K562 (cell line): ENCODE measurements around the gene SPATA45. TPM values are rescaled to one million over a fixed set of nuclear protein-coding genes. Genes with fewer than 3 reads are reported as not detected.

Experiments used
- CBX5 ChIP-seq: IDR thresholded peaks from 2 replicates; pipeline ENCODE4 v1.6.1; 2014; ENCODE audit warnings: low read depth, borderline replicate concordance
- GABPA ChIP-seq: fragments of 200-800 bp; sonication (Bioruptor generic); conservative IDR thresholded peaks from 2 replicates; pipeline ENCODE4 v1.6.1; 2016; ENCODE audit warnings: low read depth, missing genetic modification characterization, missing compliant biosample characterization
- HDGF ChIP-seq: fragments of 450-650 bp; IDR thresholded peaks from 2 replicates; pipeline ENCODE4 v1.6.1; 2016
- KDM2B ChIP-seq: fragments of 250-450 bp; sonication (Bioruptor Pico); IDR thresholded peaks from 2 replicates; pipeline ENCODE4 v1.8.0; 2021; ENCODE audit warnings: mild to moderate bottlenecking, moderate library complexity
- MAZ ChIP-seq, 2 experiments: fragments of 450-650 bp in 1 of 2; sonication (generic) in 1 of 2; formaldehyde crosslinking; IDR thresholded peaks in 1 of 2; conservative IDR thresholded peaks in 1 of 2; 2 replicates each; pipeline versions ENCODE4 v1.4.0 to v1.5.0; 2020; ENCODE audit warnings: mild to moderate bottlenecking in 1 of 2, missing genetic modification reagents in 1 of 2
- MIER1 ChIP-seq: fragments of 450-650 bp; IDR thresholded peaks from 2 replicates; pipeline ENCODE4 v1.6.1; 2016; ENCODE audit warnings: antibody characterized with exemption, mild to moderate bottlenecking, low read depth
- SMARCE1 ChIP-seq: fragments of 450-650 bp; IDR thresholded peaks from 2 replicates; pipeline ENCODE4 v1.7.1; 2016; ENCODE audit warnings: mild to moderate bottlenecking
- SOX6 ChIP-seq: fragments of 450-650 bp; IDR thresholded peaks from 2 replicates; pipeline ENCODE4 v1.6.1; 2014; ENCODE audit warnings: mild to moderate bottlenecking
- SPI1 ChIP-seq: IDR thresholded peaks from 2 replicates; pipeline ENCODE4 v1.6.1; 2011; ENCODE audit warnings: low read depth, low read length, control low read depth, borderline replicate concordance
- TBP ChIP-seq: optimal IDR thresholded peaks from 2 replicates; pipeline ENCODE3; 2011; ENCODE audit warnings: low read depth, low read length, improper control_type of control experiment
- ZEB2 ChIP-seq: fragments of 450-650 bp; IDR thresholded peaks from 2 replicates; pipeline ENCODE4 v1.6.1; 2016
- ZNF311 ChIP-seq: fragments of 250-450 bp; sonication (Bioruptor Pico); IDR thresholded peaks from 2 replicates; pipeline ENCODE4 v1.4.0; 2020; ENCODE audit warnings: mild to moderate bottlenecking, moderate library complexity
- ZNF717 ChIP-seq: fragments of 250-450 bp; sonication (Bioruptor Pico); IDR thresholded peaks from 2 replicates; pipeline ENCODE4 v1.5.0; 2021
- polyA plus RNA-seq, 8 experiments: library from polyadenylated mRNA; depleted of rRNA in 4 of 8; stranded (reverse) in 5 of 8; unstranded in 3 of 8; fragments of >200 nt; fragmentation: Nextera tagmentation in 2 of 8; fragmentation: Illumina TruSeq in 1 of 8; extraction: Ambion mirVana in 2 of 8; extraction: Trizol in 1 of 8; gene quantifications; 2 replicates each; pipeline versions ENCODE4 v1.2.1 to v1.2.3, GENCODE V29; 2011 to 2014; ENCODE audit warnings: inconsistent platforms in 1 of 8, missing spikeins in 1 of 8
- total RNA-seq, 7 experiments: library from RNA; depleted of rRNA in 6 of 7; stranded (reverse); fragments of >200 nt in 6 of 7; fragmentation: Illumina TruSeq in 2 of 7; extraction: Trizol in 2 of 7; gene quantifications; 2 replicates each; pipeline versions ENCODE4 v1.2.1 to v1.2.3, GENCODE V29; 2011 to 2021; ENCODE audit warnings: low replicate concordance in 1 of 7
- TF ChIP-seq, protein P1 (sequence below), 2 experiments: fragments of 450-650 bp in 1 of 2; sonication (generic) in 1 of 2; formaldehyde crosslinking in 1 of 2; IDR thresholded peaks; 2 replicates each; pipeline versions ENCODE4 v1.7.1 to v1.9.0; 2016 to 2022; ENCODE audit warnings: inconsistent platforms in 1 of 2, mild to moderate bottlenecking in 1 of 2, missing genetic modification reagents in 1 of 2
- TF ChIP-seq, protein P2 (sequence below): fragments of 450-650 bp; formaldehyde crosslinking; IDR thresholded peaks from 2 replicates; pipeline ENCODE4 v1.4.0; 2020; ENCODE audit warnings: mild to moderate bottlenecking
- TF ChIP-seq, protein P3 (sequence below), 2 experiments: fragments of 450-650 bp in 1 of 2; sonication (generic) in 1 of 2; formaldehyde crosslinking; conservative IDR thresholded peaks; 2 replicates each; pipeline versions ENCODE4 v1.4.0 to v1.8.1; 2020 to 2022; ENCODE audit warnings: mild to moderate bottlenecking in 1 of 2, missing genetic modification reagents in 1 of 2

SPATA45 gene
- total and polyA plus RNA-seq, 9 of the 15 experiments (the other 6 are each of a cell fraction or from before 2014, with no cell fraction given) = 0.18 TPM; not detected in 8

DNA sequence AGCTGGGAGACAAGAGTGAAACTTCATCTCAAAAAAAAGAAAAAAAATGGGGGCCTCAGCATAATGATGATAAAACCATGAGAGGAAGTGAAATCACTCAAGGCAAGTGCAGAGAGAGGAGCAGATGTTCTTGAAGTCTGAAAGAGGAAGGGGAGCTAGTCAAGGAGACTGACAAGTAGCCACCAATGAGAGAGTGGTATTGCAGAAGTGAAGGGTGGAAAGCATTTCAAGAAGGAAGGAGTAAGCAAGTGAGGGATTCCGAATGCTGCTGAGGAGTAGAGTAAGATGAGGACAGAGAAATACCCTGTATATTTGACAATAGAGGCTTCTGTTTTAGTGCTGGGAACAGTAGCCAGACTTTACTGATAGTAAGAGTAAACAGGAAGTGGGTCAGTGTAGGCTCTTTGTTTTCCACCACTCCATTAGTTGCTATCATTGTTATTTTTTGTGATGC, 52.9 kb downstream of the SPATA45 start (continued):
- TF ChIP-seq ZNF717 (CRISPR knock-in tag) (no peak), ZNF311 (CRISPR knock-in tag) (0 out of 2 replicates have a peak, but pooled peaks have one; percentile 48), KDM2B (CRISPR knock-in tag) (no peak), ZEB2 (0 out of 2 replicates have a peak, but pooled peaks have one; percentile 4), MIER1 (no peak), HDGF (0 out of 2 replicates have a peak, but pooled peaks have one; percentile 32), CBX5 (0 out of 2 replicates have a peak, but pooled peaks have one; percentile 17), MAZ (CRISPR knock-in tag; conservative IDR thresholded peaks at IDR 0.05 in 1 of 2, IDR thresholded peaks at IDR 0.05 in 1 of 2) (peak in 1 of 2 experiments; percentile 23; a peak in 1 of 4 replicates), TBP (no peak), SMARCE1 (0 out of 2 replicates have a peak, but pooled peaks have one; percentile 29), SOX6 (peak; percentile 79; the same call in 1 of the 2 replicates), SPI1 (peak; percentile 94), GABPA (peak; percentile 57; the same call in 1 of the 2 replicates)
- TF ChIP-seq, protein P1, sequence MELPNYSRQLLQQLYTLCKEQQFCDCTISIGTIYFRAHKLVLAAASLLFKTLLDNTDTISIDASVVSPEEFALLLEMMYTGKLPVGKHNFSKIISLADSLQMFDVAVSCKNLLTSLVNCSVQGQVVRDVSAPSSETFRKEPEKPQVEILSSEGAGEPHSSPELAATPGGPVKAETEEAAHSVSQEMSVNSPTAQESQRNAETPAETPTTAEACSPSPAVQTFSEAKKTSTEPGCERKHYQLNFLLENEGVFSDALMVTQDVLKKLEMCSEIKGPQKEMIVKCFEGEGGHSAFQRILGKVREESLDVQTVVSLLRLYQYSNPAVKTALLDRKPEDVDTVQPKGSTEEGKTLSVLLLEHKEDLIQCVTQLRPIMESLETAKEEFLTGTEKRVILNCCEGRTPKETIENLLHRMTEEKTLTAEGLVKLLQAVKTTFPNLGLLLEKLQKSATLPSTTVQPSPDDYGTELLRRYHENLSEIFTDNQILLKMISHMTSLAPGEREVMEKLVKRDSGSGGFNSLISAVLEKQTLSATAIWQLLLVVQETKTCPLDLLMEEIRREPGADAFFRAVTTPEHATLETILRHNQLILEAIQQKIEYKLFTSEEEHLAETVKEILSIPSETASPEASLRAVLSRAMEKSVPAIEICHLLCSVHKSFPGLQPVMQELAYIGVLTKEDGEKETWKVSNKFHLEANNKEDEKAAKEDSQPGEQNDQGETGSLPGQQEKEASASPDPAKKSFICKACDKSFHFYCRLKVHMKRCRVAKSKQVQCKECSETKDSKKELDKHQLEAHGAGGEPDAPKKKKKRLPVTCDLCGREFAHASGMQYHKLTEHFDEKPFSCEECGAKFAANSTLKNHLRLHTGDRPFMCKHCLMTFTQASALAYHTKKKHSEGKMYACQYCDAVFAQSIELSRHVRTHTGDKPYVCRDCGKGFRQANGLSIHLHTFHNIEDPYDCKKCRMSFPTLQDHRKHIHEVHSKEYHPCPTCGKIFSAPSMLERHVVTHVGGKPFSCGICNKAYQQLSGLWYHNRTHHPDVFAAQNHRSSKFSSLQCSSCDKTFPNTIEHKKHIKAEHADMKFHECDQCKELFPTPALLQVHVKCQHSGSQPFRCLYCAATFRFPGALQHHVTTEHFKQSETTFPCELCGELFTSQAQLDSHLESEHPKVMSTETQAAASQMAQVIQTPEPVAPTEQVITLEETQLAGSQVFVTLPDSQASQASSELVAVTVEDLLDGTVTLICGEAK (IDR thresholded peaks at IDR 0.05) = peak; percentile 29; the same call in 1 of the 2 replicates
- TF ChIP-seq, protein P1 (CRISPR knock-in tag; IDR thresholded peaks at IDR 0.05) = no peak
- TF ChIP-seq, protein P2, sequence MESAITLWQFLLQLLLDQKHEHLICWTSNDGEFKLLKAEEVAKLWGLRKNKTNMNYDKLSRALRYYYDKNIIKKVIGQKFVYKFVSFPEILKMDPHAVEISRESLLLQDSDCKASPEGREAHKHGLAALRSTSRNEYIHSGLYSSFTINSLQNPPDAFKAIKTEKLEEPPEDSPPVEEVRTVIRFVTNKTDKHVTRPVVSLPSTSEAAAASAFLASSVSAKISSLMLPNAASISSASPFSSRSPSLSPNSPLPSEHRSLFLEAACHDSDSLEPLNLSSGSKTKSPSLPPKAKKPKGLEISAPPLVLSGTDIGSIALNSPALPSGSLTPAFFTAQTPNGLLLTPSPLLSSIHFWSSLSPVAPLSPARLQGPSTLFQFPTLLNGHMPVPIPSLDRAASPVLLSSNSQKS (CRISPR knock-in tag) = no peak
- TF ChIP-seq, protein P3, sequence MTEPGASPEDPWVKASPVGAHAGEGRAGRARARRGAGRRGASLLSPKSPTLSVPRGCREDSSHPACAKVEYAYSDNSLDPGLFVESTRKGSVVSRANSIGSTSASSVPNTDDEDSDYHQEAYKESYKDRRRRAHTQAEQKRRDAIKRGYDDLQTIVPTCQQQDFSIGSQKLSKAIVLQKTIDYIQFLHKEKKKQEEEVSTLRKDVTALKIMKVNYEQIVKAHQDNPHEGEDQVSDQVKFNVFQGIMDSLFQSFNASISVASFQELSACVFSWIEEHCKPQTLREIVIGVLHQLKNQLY (CRISPR knock-in tag; conservative IDR thresholded peaks at IDR 0.05) = no peak
